HL-60 (cell line): ENCODE results near the gene FIG4.

Experiments used
- DNase-seq, 2 experiments: peaks; one replicate each; pipeline ENCODE4 v3.0.0-alpha.2; 2010 to 2020; ENCODE audit warnings: low read depth in 1 of 2, low spot score in 1 of 2
- H3K27ac ChIP-seq: fragments of 250-450 bp; sonication (Bioruptor Pico); replicated peaks from 2 replicates; pipeline ENCODE4 v1.5.1; 2020; ENCODE audit warnings: mild to moderate bottlenecking, moderate library complexity
- H3K27me3 ChIP-seq: fragments of 250-450 bp; sonication (Bioruptor Pico); 2 replicates; pipeline ENCODE4 v1.5.1; 2021; ENCODE audit warnings: mild to moderate bottlenecking, moderate library complexity; ENCODE audit not compliant: insufficient read depth, poor library complexity, severe bottlenecking
- H3K4me3 ChIP-seq: replicated peaks from 2 replicates; pipeline ENCODE4 v1.5.1; 2011; ENCODE audit warnings: mild to moderate bottlenecking, control low read depth, low read length; ENCODE audit not compliant: insufficient read depth
- GABPA ChIP-seq: IDR thresholded peaks from 2 replicates; pipeline ENCODE4 v1.6.1; 2012; ENCODE audit warnings: low read depth
- POLR2AphosphoS5 ChIP-seq: IDR thresholded peaks from 2 replicates; pipeline ENCODE4 v1.6.1; 2012; ENCODE audit warnings: low read depth
- SPI1 ChIP-seq: IDR thresholded peaks from 2 replicates; pipeline ENCODE4 v1.6.1; 2012; ENCODE audit warnings: low read depth, mild to moderate bottlenecking, borderline replicate concordance
- TF ChIP-seq, protein P1 (sequence below): IDR thresholded peaks from one replicate; pipeline ENCODE4 v1.5.1; 2011; ENCODE audit warnings: low read length, control low read depth, inconsistent platforms; ENCODE audit not compliant: insufficient read depth
- TF ChIP-seq, protein P2 (sequence below): IDR thresholded peaks from 2 replicates; pipeline ENCODE4 v1.6.1; 2012; ENCODE audit warnings: low read depth; ENCODE audit not compliant: insufficient replicate concordance

FIG4 gene

DNA sequence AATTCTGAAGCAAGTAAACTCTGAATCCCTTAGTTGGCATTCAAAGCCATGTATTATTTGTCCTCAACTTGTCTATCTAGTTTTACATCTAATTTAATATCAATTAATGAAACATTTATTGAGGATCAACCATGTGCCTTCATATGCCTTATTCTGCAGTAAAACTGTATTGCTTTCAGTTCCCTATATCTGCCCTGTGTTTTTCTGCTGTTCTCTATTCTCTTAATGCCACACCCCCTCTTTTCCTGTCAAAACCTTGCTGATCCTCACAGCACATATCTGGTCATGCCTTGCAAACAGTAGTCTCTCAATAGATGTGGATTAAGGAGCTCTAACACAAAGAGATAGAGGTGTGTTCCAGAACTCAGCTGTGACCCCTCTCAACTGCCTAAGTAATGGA is 2.0 kb downstream of the FIG4 start:
- DNase-seq: peak in 1 of 2 experiments; percentile 8
- Histone ChIP-seq H3K4me3 (no peak overlapping the region), H3K27ac (peak overlapping the region; percentile 15), H3K27me3 (no peaks in the 10 kb centered on the region)
- TF ChIP-seq, protein P1, sequence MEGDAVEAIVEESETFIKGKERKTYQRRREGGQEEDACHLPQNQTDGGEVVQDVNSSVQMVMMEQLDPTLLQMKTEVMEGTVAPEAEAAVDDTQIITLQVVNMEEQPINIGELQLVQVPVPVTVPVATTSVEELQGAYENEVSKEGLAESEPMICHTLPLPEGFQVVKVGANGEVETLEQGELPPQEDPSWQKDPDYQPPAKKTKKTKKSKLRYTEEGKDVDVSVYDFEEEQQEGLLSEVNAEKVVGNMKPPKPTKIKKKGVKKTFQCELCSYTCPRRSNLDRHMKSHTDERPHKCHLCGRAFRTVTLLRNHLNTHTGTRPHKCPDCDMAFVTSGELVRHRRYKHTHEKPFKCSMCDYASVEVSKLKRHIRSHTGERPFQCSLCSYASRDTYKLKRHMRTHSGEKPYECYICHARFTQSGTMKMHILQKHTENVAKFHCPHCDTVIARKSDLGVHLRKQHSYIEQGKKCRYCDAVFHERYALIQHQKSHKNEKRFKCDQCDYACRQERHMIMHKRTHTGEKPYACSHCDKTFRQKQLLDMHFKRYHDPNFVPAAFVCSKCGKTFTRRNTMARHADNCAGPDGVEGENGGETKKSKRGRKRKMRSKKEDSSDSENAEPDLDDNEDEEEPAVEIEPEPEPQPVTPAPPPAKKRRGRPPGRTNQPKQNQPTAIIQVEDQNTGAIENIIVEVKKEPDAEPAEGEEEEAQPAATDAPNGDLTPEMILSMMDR: no peak
- peak; percentile 49; the same call in 1 of the 2 replicates for TF ChIP-seq SPI1

- no peak for DNase-seq
- no peak overlapping the region for H3K27ac ChIP-seq
- no peak overlapping the region for H3K4me3 ChIP-seq
- TF ChIP-seq, protein P2, sequence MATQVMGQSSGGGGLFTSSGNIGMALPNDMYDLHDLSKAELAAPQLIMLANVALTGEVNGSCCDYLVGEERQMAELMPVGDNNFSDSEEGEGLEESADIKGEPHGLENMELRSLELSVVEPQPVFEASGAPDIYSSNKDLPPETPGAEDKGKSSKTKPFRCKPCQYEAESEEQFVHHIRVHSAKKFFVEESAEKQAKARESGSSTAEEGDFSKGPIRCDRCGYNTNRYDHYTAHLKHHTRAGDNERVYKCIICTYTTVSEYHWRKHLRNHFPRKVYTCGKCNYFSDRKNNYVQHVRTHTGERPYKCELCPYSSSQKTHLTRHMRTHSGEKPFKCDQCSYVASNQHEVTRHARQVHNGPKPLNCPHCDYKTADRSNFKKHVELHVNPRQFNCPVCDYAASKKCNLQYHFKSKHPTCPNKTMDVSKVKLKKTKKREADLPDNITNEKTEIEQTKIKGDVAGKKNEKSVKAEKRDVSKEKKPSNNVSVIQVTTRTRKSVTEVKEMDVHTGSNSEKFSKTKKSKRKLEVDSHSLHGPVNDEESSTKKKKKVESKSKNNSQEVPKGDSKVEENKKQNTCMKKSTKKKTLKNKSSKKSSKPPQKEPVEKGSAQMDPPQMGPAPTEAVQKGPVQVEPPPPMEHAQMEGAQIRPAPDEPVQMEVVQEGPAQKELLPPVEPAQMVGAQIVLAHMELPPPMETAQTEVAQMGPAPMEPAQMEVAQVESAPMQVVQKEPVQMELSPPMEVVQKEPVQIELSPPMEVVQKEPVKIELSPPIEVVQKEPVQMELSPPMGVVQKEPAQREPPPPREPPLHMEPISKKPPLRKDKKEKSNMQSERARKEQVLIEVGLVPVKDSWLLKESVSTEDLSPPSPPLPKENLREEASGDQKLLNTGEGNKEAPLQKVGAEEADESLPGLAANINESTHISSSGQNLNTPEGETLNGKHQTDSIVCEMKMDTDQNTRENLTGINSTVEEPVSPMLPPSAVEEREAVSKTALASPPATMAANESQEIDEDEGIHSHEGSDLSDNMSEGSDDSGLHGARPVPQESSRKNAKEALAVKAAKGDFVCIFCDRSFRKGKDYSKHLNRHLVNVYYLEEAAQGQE: no peak
- no peak for TF ChIP-seq GABPA
- no peak for TF ChIP-seq POLR2AphosphoS5
- TF ChIP-seq SPI1: no peak
- TF ChIP-seq, protein P1: no peak
- no peaks in the 10 kb centered on the region for H3K27me3 ChIP-seq
Measured at GRCh38 chr6:109695468-109695867, 4.4 kb downstream of the FIG4 start.

DNA sequence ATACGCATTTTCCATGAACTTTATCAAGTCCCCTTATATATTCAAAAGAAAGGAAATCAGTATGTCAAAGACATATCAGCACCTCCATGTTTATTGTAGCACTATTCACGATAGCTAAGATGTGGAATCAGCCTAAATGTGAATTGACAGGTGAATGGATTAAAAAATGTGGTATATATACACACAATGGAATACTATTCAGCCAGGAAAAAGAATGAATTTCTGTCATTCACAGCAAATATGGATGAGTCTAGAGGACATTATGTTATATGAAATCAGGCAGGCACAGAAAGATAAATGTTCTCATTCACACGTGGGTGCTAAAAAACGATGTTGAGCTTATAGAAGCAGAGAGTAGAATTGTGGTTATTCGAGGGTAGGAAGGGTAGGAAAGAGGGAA is 5.3 kb downstream of the FIG4 start:
- H3K27ac ChIP-seq: peak overlapping the region; percentile 50
- TF ChIP-seq, protein P1: no peak
- no peak for TF ChIP-seq GABPA
- TF ChIP-seq SPI1: no peak
- TF ChIP-seq POLR2AphosphoS5: no peak
- TF ChIP-seq, protein P2: no peak
- no peak for DNase-seq
- no peaks in the 10 kb centered on the region for H3K27me3 ChIP-seq
- H3K4me3 ChIP-seq: no peak overlapping the region

GRCh38 chr6:109701221-109701620 is 10.1 kb downstream of the FIG4 start:
- Histone ChIP-seq H3K27me3 (no peaks in the 10 kb centered on the region), H3K4me3 (no peak overlapping the region), H3K27ac (peak overlapping the region; percentile 49)
- no peak for TF ChIP-seq GABPA
- no peak for TF ChIP-seq POLR2AphosphoS5
- TF ChIP-seq, protein P2: no peak
- TF ChIP-seq SPI1: no peak
- TF ChIP-seq, protein P1: no peak
- DNase-seq: peak; percentile 51 to 62
